ENCODE data around the gene STK16.

DNA sequence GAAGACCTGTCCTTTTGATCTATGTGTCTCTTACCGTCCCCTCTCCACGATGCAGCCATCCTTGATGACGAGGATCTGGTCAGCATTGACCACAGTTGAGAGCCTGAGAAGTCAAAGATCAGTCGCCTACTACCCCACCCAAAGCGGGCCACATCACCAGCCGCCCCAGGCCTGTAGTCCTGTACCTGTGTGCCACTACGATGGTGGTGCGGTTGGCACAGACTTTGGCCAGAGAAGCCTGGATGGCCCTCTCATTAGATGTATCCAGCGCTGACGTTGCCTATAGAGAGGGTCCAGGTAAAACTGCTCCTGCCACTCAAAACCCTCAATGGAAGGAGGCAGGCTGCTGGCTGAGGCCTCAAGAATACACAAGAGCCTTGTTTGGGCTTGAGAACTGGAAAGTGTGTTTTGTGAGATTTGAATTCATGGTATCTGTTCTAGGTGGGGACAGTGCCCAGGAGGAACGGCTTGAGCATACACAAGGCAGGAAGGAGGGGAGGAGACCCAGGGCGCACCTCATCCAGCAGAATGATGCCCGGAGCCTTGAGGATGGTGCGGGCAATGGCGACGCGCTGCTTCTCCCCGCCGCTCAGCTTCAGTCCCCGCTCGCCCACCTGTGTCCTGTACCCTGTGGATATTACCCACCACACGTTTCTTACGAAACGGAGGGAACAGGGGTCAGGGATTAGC is 34.9 kb upstream of the STK16 start:
- TF ChIP-seq, protein P1, sequence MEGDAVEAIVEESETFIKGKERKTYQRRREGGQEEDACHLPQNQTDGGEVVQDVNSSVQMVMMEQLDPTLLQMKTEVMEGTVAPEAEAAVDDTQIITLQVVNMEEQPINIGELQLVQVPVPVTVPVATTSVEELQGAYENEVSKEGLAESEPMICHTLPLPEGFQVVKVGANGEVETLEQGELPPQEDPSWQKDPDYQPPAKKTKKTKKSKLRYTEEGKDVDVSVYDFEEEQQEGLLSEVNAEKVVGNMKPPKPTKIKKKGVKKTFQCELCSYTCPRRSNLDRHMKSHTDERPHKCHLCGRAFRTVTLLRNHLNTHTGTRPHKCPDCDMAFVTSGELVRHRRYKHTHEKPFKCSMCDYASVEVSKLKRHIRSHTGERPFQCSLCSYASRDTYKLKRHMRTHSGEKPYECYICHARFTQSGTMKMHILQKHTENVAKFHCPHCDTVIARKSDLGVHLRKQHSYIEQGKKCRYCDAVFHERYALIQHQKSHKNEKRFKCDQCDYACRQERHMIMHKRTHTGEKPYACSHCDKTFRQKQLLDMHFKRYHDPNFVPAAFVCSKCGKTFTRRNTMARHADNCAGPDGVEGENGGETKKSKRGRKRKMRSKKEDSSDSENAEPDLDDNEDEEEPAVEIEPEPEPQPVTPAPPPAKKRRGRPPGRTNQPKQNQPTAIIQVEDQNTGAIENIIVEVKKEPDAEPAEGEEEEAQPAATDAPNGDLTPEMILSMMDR (IDR thresholded peaks at IDR 0.05) = no peak
- TF ChIP-seq POLR2A (IDR thresholded peaks at IDR 0.05) = no peak
- no peak for TF ChIP-seq EP300 (IDR thresholded peaks at IDR 0.05; ENCODE audit: low read depth)
- no peak for TF ChIP-seq POLR2AphosphoS5 (IDR thresholded peaks at IDR 0.05)

Data from transverse colon (tissue), 4 donors.